ENCODE measurements around the gene ELOF1. TPM values are rescaled to one million over a fixed set of nuclear protein-coding genes. Genes with fewer than 3 reads are reported as not detected.

Gene ELOF1
- 34.5 and 34.7 TPM in 2 replicates for total RNA-seq

DNA sequence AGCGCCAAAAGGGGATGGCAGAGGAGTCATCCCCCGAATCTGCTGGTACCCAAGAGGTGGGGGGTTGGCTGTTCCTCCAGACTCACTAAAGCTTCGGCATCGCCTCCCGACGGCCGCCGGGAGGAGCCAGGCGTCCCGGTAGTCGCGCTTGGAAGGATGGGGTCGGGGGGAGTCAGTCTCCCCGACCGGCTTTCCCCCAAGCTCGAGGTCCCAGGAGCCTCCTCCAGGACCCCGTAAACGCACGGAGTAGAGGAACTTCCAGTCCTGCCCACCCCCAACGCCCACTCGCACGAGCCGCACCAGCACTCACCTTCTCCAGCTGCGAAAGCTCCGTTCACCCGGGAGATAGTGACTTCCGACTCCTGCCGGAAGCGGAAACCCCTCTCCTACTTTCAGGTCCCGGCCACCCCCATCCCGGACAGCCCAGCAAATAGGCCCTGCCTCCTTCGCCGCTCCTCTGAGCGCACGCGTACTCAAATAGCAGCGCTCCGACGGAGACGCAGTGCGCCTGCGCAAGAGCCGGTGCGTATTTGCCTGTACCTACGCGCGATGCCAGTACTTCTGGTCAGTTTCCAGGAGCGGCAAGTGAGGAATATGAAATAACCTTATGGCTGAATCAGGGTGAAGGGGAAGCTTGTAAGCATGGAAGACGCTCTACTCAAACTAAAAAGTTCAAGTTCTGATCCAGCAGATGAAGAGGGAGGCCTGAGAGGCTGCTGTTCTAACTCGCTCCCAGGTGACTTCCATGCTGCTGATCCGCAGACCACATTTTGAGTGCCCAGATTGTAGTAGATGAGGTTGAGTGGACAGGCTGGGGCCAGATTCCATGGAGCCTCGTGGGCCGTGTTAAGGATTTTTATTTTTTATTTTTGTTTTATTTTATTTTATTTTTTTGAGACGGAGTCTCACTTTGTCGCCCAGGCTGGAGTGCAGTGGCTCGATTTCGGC, at the start of gene ELOF1:
Gene ELOF1, minus strand, starts transcription at position 350 of the 948 bp plus-strand sequence. CDS start 4,883 bp downstream, outside the sequence.

DNA sequence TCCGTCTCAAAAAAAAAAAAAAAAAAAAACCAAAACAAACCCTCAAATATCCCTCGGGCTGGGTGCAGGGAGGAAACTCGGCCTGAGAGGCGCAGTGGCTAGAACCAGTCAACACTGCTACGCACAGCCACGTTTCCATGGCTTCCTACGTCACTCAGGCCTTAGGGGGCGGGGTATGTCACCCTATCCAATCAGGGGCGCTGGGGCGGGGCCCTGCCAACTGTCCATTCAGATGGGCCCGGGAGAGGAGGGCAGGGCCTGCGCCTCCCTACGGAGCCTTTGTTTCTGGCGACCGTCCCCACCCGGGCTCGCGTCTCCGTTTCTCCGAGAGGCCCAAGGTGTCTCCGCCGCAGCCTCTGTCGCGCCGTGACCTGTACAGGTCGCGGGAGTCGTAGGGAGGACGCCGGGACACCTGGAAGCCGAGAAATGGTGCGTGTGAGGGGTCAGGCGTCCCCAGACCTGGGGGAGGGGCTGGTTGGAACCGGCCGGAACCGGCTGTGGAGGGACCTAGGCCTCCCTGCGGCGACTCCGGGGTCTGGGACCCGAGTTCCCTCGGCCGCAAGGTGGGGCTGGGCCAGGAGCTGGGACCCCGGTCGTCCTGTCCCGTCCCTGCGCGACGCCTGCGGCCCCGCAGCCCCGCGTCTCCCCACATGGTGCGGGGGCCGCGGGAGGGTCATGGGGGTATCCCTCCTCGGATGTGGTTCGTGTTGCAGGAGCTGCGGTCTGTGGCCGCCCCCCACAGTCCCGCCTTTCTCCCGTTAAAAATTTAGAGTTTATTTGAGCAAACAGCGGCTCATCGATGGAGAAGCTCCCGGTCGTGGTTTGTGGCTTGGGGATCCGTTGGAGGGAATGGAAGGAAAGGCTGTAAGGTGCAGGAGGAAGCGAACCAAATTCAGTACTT, 38.4 kb upstream of the ELOF1 start, which contains the start of gene ZNF627:
Gene ZNF627, plus strand, starts transcription at position 282 of the 901 bp plus-strand sequence. Its CDS starts 145 bp downstream, at position 427.

DNA sequence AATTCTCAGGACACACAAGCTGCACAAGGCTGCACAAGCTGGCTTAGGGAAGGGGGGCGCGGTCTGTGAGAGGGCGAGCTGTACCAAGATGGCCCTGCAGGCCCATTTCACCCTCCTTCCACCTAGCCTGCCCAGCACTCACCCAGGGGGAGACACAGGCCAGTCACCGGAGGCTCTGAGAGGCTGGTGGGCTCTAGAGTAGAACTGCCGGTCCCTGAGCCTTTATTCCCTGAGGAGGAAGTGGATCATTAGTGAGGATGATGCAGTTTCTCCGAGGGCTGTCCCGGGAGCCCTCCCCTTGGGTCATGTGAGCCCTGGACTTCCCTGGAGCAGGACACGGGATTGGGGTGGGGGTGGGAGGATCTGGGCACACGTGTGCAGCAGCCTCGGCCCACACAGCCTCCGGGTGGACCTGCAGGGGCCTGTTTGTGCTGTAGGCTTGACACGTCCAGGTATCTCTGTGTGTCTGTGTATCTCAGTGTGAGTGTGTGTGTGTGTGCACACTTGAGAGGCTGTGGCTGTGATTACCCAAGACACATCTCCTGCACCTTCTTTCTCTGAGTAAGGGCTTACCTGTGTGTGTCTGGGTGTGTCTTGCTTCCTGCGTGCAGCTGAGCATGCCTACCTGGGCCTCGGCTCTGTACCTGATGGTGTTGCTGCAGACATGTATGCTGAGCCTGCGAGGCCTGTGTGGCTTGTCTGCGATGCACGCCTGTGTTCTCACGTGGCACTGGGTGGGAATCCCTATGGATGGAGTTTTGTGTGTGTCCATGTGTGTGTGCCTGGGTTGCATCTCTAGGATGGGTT, 18.6 kb upstream of the ELOF1 start, which contains the start of gene ACP5:
Gene ACP5, minus strand, starts transcription at position 195 of the 807 bp plus-strand sequence. CDS start 328 bp downstream, outside the sequence.

DNA sequence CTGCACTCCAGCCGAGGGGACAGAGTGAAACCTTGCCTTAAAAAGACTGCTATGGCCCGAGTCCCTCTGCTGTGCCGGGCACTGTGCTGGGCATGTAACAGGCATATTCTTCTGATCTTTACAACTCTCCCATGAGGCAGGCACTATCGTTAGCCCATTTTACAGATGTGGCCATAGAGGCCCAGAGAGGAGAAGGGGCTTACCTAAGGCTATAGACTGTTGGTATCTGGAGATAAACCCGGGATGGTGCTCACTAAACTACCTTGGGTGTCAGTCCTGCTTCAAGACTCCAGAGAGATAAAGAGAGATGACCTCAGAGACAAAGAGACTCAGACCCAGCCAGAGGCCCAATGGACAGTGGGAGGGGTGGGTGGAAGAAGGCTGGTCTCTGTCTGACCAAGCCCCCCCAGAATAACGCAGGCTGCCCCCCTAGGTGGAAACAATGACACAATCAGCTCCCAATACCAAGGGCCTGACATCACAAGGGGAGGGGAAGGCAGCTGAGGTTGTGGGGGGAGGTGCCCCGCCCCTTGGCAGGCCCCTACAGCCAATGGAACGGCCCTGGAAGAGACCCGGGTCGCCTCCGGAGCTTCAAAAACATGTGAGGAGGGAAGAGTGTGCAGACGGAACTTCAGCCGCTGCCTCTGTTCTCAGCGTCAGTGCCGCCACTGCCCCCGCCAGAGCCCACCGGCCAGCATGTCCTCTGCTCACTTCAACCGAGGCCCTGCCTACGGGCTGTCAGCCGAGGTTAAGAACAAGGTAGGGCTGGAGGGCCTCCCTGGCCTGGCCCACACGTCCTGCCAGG, 20.6 kb downstream of the ELOF1 start, which contains the start of gene CNN1:
Gene CNN1, plus strand, starts transcription at position 620 of the 805 bp plus-strand sequence. Its CDS starts 77 bp downstream, at position 697.

DNA sequence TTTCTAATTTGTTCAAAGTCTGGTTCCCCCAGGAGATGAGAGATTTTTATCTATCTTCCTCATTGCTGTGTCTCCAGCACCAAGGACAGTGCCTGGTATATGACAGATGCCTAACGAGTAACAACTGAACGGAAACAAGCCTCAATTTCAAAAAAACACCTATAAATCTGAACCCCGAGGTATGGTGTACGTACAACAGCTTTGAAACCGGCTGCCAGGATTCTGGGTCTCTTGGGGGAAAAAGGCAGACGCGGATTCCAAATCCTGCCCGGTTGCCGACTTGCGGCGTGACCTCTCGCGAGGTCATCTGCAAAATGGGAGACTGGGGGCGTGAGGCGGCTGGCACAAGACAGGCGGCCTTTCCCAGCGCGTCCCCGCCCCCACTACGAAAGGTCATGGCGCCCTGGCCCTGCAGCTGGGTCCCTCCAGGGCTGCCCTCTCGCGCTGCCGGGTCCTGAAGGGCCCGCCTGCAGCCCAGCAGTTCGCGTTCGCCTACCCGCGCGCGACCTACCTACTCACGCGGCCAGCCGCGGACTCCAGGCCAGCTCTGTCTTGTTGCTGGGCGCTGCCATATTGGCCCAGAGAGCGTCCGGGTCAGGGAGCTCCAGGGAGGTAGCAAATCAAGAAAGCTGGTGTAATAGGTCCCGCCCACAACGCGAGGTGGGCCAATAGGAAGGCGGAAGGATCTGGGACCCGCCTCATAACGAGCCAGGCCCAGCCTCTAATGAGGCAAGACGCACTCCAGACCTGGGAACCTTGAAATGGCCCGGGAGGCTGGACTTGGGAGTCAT, 30.3 kb downstream of the ELOF1 start, which contains the start of gene ECSIT:
Gene ECSIT, minus strand, starts transcription at position 584 of the 791 bp plus-strand sequence. CDS start 9,964 bp downstream, outside the sequence.

DNA sequence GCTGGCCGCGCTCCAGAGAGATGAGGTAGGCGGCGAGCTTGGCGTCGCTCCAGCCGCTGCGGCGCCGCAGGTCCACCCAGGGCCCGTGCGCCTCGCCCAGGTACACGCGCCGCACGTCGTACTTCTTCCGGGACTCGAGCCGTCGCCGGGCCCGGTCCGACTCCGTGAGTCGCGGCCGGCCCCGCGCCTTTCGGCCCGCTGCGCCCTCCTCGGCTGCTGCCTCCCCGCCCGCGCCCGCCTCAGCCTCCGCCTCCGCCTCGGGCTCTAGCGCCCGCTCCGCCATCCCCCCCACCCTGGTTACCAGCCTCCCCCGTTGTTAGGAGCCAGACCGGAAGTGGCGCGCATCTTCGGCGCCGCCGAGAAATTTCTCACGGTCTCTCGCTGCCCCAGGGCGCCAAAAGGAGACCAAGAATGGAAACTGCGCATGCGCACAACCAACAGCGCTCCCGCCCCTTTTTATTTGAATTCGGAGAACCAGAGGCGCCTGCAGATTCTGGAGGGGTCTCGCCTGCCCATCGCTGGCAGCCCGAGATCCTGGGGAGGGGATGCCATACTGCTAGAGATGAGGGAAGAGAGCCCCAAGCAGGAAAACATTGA, 53.4 kb downstream of the ELOF1 start, which contains the start of gene ZNF653:
Gene ZNF653, minus strand, starts transcription at position 336 of the 597 bp plus-strand sequence. Its CDS starts 53 bp downstream, at position 283.

Other genes with a start within 250 kb of the ELOF1 start
- 16.4 and 25.6 TPM in 2 replicates for gene RAB3D, start 219.6 kb downstream of the ELOF1 start, total RNA-seq
- gene TMEM205, start 213.0 kb downstream of the ELOF1 start, total RNA-seq: 105 and 189 TPM in 2 replicates
- gene CCDC159, start 212.7 kb downstream of the ELOF1 start, total RNA-seq: 7.6 and 8.1 TPM in 2 replicates
- gene PLPPR2, start 203.8 kb downstream of the ELOF1 start, total RNA-seq: 54.5 and 59.3 TPM in 2 replicates
- gene SWSAP1, start 184.6 kb downstream of the ELOF1 start, total RNA-seq: 0.18 and 1.3 TPM in 2 replicates
- 11.4 and 11.5 TPM in 2 replicates for gene EPOR, start 174.9 kb downstream of the ELOF1 start, total RNA-seq
- gene RGL3, start 139.9 kb downstream of the ELOF1 start, total RNA-seq: 6.0 and 7.2 TPM in 2 replicates
- gene ODAD3, start 124.1 kb downstream of the ELOF1 start, total RNA-seq: 0.65 TPM in 1 of 2 replicates, not detected in the other
- 247 and 249 TPM in 2 replicates for gene PRKCSH, start 123.6 kb downstream of the ELOF1 start, total RNA-seq
- not detected in 2 replicates for gene ELAVL3, start 78.2 kb downstream of the ELOF1 start, total RNA-seq
- 3.1 and 14.4 TPM in 2 replicates for gene ZNF653, start 53.4 kb downstream of the ELOF1 start, total RNA-seq
- 27.4 and 33.5 TPM in 2 replicates for gene ECSIT, start 30.1 kb downstream of the ELOF1 start, total RNA-seq
- gene CNN1, start 20.4 kb downstream of the ELOF1 start, total RNA-seq: 3.2 and 3.6 TPM in 2 replicates
- 1.3 TPM in 1 of 2 replicates, not detected in the other for gene ACP5, start 18.4 kb upstream of the ELOF1 start, total RNA-seq
- gene ZNF627, start 38.3 kb upstream of the ELOF1 start, total RNA-seq: 8.7 and 10.7 TPM in 2 replicates
- gene ZNF823, start 179.7 kb upstream of the ELOF1 start, total RNA-seq: 2.7 and 5.2 TPM in 2 replicates
- 2.3 and 2.9 TPM in 2 replicates for gene ZNF441, start 207.8 kb upstream of the ELOF1 start, total RNA-seq
- gene ZNF491, start 239.3 kb upstream of the ELOF1 start, total RNA-seq: 0.97 and 1.1 TPM in 2 replicates

Measured in cardiac atrium fibroblast (primary cell).